Stimulated activated naive CD8-positive, alpha-beta T cell treated with anti-CD3 and anti-CD28 coated beads, Interleukin-15, Interleukin-2, amounts not matched to agents 100 U/mL and 50 U/mL, for 24 hours (primary cell): Measurements from ENCODE around the gene CACNA2D4.
A peak's percentile ranks its signal among the peaks of the same experiment; 100 is the strongest.

Experiments used
- ATAC-seq: fragments of 150-1000 bp; cut with Tn5 transposase; one replicate; pipeline ENCODE4 v1.10.0; 2021
- DNase-seq: peaks from one replicate; pipeline ENCODE4 v3.0.0; 2021

The CACNA2D4 gene

DNA sequence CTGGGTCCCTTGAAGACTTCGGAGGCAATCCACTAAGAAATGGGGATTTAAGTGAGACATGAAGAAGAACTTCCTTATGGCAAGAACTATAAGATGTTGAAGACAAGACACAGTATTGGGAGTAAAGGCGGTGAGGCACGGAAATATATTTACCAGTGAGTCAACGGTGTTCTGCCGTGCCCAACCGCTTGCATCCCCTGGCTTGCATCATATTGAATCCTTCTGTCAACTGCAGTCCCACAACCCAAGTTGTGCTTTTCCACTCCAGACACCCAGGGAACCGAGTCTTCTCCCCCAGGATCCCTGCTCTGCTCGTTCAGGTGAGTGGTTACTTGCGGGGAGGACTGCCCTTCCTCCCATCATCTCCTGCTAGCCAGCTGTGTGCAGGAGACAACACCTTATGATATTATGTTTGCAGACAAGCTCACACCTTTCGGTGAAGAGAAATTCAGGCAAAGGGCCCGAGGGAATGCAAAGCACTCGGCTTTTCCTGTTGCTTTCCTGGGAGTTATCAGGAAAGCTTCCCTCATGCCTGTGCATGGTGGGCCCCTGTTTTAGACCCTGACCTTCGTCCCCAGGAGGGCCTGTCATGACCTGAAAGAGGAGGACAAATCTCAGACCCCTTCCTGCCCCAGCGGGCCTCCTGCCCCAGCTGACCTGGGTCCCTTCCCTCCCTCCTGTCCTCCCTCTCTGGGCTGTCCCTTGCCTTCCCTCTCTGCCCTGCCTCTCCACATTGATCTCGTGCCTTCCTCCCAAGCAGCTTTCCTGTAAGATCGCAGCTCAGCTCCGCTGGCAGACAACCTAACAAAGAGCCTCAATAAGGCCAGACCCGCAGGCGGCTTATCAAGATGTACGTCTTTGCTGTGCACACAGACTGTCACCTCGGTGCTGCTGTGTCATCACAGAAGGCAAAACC is 102.4 kb downstream of the CACNA2D4 start:
- no peak for ATAC-seq

GRCh38 chr12:1815108-1815507 is 103.3 kb downstream of the CACNA2D4 start:
- DNase-seq (no peak), ATAC-seq (no peak)

More for the DNA sequence above, 102.4 kb downstream of the CACNA2D4 start:
- DNase-seq, result no peak

DNA sequence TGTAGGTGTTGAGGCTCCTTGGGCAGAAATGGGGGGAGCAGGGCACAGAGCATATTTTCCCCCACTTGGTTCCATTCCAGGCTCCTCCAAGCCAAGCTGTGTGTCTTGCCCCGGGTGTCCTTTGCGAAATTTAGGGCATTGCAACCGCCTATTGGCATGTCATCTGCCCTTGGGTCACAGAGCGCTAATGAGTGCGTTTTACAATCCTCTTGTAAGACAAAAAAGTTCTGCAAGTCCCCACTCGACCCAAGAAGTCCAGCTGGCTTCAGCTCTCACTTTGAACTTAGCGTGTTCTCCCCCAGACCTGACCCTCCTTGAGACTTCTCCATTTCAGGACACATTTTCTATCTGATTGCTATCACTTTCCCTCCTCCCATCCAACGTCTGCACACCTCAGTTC is 104.2 kb downstream of the CACNA2D4 start:
- ATAC-seq (no peak), DNase-seq (no peak)

DNA sequence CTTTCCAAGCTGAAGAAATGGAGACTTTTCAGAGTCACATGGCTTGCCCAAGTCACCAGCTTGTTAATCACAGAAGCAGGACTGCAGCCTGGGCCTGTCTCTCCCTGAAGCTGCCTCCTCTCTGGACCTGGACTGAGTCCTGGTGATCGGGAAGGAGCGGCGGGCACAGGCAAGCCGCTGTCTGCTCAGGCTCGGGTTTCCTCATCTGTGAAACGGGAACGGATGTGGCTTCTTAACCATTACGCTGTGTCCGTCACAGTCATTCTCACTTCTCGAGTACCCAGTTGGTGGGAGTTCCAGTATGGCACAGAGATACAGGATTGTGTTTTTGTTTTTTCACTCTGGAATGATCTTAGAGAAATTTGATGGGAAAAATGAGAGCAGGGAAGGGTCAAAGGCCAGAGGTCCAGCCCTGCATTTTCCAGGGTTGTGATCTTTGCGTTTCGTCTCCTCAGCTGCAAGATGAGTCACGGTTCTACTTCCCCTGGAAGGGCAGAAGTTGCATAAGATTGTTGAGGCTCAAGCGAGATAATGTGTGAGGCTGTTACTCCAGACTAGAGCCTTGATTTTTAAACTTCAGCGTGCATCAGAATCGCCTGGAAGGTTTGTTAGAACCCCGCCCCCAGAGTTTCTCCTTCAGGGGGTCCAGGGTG is 105.7 kb downstream of the CACNA2D4 start:
- no peak for DNase-seq
- ATAC-seq, result no peak

GRCh38 chr12:1811948-1812291 is 106.5 kb downstream of the CACNA2D4 start:
- ATAC-seq (no peak), DNase-seq (no peak)

GRCh38 chr12:1811281-1811947 is 107.0 kb downstream of the CACNA2D4 start:
- DNase-seq, result peak; percentile 49
- no peak for ATAC-seq

GRCh38 chr12:1810931-1811280 is 107.5 kb downstream of the CACNA2D4 start:
- no peak for ATAC-seq

DNA sequence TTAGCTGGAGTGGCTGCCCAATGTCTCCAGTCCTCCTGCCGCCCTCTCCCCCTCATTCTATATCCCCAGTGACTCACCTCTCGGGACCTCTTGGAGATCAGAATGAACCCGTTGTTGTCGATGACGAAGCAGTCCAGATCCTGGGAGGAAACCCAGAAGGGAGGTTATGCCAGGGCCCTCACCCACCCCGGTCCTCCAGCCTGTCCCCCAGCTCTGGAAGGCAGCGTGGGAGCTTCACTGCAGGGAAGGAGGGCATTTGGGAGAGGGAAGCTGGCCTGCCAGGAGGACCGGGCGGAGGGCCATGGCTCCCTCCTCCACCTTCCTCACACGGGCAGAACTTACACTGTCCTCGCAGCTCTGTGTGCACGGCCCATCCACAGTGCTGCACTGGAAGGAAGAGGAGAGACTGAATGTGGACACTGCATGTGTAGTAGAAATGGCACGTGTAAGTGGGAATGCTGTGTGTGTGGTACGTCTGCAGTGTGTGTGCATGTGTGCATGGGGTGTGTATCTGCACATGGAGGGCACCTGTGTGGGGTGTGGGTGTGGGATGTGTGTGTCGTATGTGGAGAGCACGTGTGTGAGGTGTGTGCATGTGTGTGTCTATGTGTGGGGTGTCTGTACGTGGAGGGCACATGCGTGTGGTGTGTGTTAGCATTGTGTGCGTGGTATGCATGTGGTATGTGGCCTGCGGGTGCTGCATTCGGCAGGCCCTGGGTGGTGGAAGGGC is 108.1 kb downstream of the CACNA2D4 start:
- DNase-seq (no peak), ATAC-seq (no peak)

More at GRCh38 chr12:1810931-1811280, 107.5 kb downstream of the CACNA2D4 start:
- no peak for DNase-seq

DNA sequence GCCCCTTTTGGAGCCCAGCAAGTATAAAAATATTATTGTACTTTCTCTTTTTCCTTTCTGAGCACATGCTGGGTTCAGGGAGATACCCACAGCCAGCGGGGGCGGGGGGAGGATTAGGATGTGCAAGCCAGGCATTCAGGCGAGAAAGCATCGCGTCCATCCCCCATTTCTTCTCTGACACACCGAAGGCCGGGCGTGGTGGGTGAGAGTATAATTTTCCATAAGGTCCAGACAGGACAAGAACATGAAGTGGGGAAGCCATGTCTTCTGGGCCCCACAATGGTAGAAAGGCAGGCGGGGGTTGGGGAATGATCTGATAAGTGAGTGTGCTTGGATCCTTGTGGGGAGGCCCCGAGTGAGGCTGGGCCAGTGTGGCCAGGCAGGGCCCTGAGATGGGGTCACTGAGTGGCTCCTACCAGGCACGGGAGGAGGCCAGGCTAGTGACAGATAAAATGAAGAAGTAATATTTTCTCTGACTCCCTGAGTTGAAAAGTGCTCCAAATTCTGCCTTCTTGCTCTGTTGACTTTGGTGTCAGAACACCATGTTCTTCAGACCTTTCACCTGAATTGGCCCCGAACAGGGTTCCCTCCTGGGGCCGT is 108.8 kb downstream of the CACNA2D4 start:
- DNase-seq (no peak), ATAC-seq (no peak)

DNA sequence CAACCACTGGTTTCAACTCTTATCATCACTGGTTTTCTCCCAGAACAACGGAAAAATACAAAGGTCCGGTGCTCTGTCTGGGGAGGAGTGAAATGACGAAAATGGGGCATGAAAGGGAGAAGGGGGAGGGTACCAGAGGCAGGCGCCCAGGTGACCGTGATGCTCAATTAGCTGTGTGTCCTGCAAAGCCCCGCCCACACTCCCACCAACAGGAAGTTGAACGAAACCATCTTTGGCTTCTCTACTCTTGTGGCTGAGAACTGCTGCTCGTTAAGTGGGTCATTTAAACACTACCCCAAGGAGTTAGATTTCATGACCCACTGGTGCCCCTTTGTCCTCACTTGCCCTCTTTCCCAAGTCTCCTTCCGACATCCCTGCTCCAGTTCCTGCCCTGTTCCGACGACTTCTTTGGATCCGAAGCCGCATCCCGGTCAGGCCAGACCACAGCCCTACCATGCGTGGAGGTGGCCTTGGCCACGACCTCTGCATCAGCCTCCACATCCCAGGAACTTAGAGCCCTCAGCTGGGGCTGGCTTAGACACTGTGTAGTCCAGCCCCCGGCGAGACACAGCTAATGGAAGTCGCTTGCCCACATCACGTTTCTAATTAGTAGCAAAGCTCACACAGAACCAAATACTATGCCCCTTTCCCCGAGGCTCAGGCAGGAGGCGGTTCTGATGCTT is 109.5 kb downstream of the CACNA2D4 start:
- no peak for ATAC-seq
- DNase-seq, result no peak

DNA sequence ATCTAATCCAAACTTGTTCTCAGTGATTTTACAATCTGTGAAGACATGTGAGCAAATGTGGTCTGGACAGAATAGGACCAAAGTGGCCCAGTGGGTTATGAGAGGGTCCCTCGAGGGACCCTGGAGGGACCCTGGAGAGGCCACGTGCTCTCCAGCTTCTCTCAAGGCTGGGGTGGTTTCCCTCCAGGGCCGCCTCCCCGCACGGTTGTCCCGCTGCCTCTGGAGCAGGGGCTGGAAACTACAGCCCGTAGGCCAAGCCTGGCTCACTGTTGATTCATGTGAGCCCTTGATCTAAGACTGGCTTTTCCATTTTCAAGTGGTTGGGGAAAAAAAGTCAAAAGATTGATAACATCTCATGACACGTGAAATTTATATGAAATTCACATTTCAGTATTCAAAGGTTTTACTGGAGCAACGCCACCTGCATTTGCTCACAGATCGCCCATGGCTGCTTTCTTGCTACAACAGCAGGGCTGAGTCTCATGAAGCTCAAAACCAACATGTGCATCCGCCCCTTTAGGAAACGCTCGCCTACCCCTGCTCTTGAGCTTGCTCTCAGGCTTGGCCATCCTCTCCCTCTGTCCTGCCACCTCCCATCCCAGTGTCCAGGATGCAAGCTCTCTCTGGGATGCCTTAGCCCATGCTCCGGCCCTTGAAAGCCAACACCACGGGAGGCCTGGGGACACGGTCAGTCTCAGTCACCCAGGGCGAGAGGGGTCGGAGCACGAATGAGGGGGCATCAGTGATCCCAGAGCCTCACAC is 110.2 kb downstream of the CACNA2D4 start:
- no peak for ATAC-seq

DNA sequence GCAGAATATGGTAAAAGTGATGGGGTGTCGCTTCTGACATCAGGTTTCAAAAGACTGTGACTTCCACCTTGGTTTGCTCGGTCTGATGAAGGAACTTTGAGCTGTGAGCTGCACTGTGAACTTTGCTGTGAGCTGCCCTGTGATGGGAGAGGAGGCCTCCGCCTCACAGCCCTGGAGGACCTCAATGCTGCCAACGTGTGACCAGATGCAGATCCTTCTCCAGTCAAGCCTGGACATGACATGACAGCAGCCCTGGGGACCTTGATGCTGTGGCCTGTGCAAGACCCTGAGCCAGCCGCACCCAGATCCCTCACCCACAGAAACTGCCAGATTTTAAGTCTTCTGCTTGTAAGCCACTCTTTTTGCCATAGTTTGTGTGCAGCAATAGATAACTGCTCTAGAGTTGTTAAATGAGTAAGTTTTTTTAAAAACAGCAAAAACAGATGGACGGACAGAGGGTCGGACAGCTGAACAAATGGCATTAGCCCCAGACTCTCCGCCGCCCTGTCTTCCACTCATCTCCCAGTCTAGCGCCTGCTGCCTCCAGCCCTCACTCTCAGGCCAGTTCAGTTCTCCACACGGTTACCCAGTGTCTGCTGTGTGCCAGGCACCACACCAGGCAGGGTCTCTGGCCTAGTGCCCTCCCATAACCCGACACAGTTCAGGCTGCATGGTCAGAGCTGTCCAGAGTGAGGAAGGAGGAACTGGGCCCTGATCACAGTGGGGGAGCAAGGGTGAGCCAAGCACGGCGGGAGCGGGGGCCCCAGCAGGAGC is 111.2 kb downstream of the CACNA2D4 start:
- ATAC-seq, result no peak
- DNase-seq, result no peak

More for the DNA sequence above, 110.2 kb downstream of the CACNA2D4 start:
- no peak for DNase-seq

DNA sequence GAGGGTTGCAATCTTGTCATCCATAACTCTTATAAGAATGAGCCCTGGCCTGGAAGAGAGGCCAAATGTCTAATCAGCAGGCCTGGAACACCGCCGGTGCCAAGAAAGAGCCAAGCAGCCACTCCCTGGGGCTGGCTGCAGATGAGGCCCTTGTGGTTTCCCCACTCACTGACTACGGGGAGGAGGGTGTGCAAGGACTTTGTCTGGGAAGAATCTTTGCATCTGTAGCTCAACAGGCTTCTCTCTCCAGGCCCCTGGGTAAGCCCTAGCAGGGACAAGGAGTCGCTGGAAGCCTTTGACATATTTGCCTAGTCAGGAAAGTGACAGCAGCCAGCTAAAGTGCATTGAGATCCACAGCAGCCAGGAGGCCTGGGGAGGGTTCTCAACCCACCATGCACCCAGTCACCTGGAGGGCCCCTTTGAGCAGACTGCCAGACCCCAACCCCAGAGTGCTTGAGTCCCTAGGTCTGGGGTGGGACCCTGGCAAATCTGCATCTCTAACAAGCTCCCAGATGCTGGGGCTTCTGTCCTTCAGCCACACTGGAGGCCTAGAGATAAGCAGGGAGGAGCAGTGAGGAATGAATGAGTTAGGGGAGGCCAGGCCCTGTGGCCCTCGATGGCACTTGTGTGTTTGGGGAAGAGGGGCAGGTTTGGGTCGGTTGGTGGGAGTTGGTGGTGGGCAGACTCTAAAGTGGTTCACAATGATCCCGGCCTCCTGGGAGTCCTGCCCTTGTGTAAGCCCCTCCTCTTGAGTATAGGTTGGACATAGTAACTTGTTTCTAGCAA is 112.0 kb downstream of the CACNA2D4 start:
- ATAC-seq (no peak), DNase-seq (no peak)

DNA sequence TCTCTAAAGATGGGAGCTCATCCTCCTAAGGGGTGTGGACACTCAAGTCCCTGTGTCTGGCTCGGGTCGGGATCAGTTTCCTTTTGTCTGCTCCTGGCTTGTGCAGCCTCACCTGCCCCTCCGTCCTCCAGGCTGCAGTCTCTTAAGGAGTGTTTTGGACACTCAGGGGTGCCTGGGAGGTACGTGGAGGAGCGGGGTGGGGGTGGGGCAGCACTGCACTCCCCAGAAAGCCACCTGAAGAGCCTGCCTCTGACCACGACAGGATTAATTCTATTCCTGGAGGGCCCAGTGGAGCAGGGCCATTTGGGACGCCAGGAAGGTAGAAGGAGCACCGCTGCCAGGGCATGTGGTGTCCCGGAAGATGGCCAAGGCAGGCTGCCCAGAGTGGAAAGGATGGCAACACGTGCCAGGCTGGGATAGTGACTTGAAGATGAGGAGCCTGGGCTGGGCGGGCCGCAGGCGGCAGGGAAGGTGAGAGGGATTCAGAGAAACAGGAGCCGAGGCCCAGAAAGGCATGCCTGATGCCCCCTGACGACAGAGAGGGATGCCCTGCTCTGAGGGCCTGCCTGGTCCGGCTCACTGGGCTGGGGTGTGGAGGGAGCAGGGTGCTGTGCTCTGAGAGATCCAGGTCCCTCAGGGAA is 112.9 kb downstream of the CACNA2D4 start:
- no peak for ATAC-seq
- no peak for DNase-seq

- DNase-seq (peak; percentile 87), ATAC-seq (peak; percentile 89)
Observed at GRCh38 chr12:1804545-1805332, 113.7 kb downstream of the CACNA2D4 start.

- no peak for DNase-seq
Observed at GRCh38 chr12:1803736-1804135, 114.7 kb downstream of the CACNA2D4 start.

GRCh38 chr12:1801303-1801975 is 117.0 kb downstream of the CACNA2D4 start:
- ATAC-seq (no peak), DNase-seq (no peak)

More at GRCh38 chr12:1803736-1804135, 114.7 kb downstream of the CACNA2D4 start:
- ATAC-seq, result no peak
